GM12864 (cell line): ENCODE results near the gene COX4I1.
A peak's percentile ranks its signal among the peaks of the same experiment; 100 is the strongest.

ENCODE experiments used
- DNase-seq: peaks from one replicate; pipeline ENCODE4 v3.0.0-alpha.2; 2011; ENCODE audit warnings: low read depth
- H3K4me3 ChIP-seq: 2 replicates; pipeline ENCODE4 v1.5.1; 2011; ENCODE audit warnings: mild to moderate bottlenecking, low read depth, low read length, control low read depth
- CTCF ChIP-seq: IDR thresholded peaks from 2 replicates; pipeline ENCODE4 v1.5.1; 2011; ENCODE audit warnings: low read depth, mild to moderate bottlenecking, moderate library complexity, low read length, control low read depth, inconsistent platforms; ENCODE audit errors: missing control alignments

The COX4I1 gene

GRCh38 chr16:85799497-85800320 is at the start of gene COX4I1, which contains the start of gene EMC8:
Gene COX4I1, plus strand, starts transcription at chr16:85799695. Its CDS starts 1,511 bp downstream, at chr16:85801206.
Gene EMC8, minus strand, starts transcription at chr16:85799544. Its CDS starts 249 bp downstream, at chr16:85799295.
- DNase-seq: peak; percentile 68
- H3K4me3 ChIP-seq: peak within 1 kb of the TSS; percentile 77
- TF ChIP-seq CTCF: no peak

DNA sequence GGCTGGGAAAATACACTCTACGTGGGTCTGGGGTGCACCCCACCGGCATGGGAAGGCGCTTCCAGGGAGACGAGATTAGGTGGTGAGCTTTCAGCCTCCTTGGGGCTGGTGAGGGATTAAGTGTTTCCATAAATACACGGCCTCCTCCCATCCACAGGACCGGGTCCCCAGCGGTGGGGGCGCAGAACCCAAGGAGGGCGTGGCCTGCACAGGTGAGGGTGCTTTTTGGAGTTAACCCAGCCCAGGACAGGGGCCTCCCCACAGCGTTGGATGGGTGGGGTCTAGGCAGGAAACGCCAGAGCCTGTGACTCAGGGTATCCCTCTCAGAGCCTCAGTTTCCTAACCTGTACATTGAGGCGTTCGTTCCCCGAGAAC is 49.7 kb upstream of the COX4I1 start:
- peak overlapping the region; percentile 68 for H3K4me3 ChIP-seq
- no peak for TF ChIP-seq CTCF
- DNase-seq: no peak

- TF ChIP-seq CTCF: peak; percentile 8
- H3K4me3 ChIP-seq: peak overlapping the region; percentile 68
- DNase-seq: no peak
Measured at GRCh38 chr16:85750146-85750826, 49.2 kb upstream of the COX4I1 start.

DNA sequence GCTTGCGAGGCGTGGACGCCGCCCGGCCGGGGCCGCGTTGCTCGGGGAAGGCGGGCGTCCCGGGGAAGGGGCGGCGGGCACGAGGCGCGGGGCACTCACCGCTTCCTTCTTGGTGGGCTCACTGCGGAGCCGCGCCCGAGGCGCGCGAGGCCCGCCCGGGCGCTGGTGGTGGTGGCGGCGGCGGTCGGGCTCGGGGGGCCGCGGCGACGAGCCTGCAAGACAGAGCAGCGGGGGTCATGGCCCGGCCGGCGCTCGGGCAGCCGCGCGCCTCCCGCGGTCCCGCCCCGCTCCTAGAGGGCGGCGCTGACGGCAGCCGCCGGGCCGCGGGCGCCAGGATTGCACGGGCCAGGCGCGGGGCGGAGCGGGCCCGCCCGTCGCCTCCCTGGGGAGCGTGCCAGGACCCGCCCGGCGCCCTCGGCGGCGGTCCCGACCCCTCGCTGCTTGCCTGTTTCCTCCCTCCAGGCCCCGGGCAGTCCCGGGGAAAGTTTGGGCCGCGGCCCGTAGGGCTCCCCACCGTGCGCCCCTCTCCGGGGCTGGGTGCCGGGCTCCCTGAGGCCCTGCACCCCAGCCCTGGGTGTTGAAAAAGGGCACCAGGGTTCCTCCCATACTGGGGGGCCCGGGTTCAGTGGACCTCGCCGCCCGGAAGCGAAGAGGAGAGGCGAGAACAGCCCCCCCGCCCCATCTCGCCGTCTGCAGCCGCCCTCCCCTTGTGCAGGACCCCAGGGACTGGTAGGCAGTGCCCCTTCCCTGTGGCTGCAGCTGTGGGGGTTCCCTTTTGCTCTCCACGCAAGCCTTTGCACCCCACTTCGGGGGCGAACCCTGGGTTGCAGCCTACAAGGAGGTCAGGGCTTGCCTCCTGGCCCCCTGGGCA is 48.4 kb upstream of the COX4I1 start, which contains the start of gene C16orf74:
Gene C16orf74, minus strand, starts transcription at position 270 of the 871 bp plus-strand sequence. CDS start 15,879 bp downstream, outside the sequence.
- peak within 1 kb of the TSS; percentile 68 for H3K4me3 ChIP-seq
- no peak for DNase-seq
- no peak for TF ChIP-seq CTCF

- H3K4me3 ChIP-seq: peak overlapping the region; percentile 68
- no peak for DNase-seq
- no peak for TF ChIP-seq CTCF
Measured at GRCh38 chr16:85751698-85752501, 47.6 kb upstream of the COX4I1 start.
